Measurements from ENCODE around the gene CREB3L1.

CREB3L1 gene

GRCh38 chr11:46348566-46349401 is 71.3 kb downstream of the CREB3L1 start:
- peak; percentile 17 for DNase-seq

DNA sequence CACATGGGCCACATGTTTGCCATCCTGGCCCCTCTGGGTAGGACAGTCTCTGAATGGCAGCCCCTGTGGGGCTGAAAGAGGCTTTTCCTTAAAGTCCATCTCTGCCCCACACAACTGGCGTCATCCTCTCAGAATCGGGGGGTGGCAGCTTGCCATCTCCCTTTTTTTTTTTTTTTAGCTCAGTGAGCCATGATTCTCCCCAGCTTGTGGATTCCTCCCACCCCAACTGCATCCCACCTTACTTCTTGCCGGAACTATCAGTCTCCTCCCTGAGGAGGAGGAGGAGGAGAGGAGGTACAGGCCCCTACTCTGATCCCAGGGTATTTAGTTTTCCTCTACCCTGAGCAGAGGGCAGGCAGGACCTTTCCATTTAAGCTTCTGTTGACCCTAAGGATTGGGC is 73.2 kb downstream of the CREB3L1 start:
- no peak for DNase-seq

DNA sequence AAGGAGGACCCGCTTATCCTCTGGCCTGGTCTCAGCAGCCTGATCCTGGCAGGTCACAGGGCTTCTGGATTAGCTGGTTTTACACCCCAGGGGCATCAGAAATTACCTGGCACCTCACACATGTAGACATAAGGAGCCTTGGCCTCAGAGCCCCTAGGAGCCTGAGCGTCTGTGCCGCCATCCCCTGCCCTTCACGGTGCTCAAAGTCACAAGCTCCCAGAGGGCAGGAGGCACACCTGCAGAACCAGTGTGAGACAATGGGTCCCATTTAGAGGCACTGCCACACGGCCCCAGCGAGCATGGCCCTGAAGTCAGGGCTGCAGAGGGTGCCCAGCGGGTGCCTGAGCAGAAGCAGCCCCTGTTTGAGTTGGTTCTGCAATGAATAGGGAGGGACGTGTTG is 73.7 kb downstream of the CREB3L1 start:
- no peak for DNase-seq

GRCh38 chr11:46351606-46352005 is 74.1 kb downstream of the CREB3L1 start:
- DNase-seq, result no peak

DNA sequence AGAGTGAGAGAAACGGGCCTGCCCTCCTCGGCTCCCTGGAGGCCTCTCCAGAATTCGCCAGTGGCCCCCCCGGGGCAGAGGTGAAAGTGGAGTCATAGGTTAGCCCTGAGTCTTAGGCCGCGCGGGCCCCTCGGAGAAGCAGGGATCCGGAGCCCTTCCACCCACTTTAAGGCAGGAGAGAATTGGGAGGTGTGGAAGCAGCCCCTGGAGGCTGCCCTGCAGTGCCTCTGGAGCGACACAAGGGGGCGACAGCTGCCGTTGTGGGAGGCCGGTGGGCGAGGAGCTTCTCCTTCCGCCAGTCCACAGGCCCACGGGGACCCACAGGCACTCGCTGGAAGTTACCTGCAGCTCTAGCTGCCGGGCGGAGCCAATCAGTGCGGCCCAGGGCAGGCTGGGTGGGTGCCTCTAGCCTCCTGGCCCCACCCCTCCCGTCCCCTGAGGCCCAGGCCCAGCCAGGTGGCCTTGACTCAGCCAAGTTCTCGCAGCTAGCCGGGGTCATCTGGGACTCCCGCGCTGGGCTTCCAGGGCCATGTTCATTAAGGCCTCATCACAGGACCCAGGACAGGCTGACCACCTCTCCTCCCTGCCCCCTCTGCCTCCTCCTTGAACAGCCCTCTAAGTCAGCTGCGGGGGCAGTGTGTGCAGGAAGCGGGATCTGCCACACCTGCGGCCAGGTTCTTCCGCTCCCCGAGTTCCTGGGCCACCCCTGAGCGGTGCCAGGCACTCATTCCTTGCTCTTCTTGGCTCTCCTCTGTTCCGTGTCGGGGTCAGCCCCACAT is 74.8 kb downstream of the CREB3L1 start:
- DNase-seq, result no peak

DNA sequence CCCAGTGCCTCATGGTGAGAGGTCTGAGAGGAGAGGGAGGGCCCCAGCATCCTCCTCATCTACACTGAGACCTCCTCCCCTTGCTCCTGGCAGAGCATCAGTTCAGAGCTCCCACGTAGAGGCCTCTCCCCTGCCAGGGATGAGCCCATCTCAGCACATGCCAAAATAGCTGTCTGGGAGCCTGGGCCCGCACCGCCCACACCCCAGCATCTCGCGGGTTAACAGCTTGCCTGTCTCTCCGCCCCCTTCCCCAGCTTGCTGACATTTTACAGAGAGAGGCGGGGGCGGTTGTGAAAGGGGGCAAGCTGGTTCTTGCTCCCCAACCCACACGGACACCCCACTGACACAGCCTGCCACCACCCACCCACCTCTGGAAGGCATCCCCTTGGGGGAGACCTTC is 76.2 kb downstream of the CREB3L1 start:
- no peak for DNase-seq

DNA sequence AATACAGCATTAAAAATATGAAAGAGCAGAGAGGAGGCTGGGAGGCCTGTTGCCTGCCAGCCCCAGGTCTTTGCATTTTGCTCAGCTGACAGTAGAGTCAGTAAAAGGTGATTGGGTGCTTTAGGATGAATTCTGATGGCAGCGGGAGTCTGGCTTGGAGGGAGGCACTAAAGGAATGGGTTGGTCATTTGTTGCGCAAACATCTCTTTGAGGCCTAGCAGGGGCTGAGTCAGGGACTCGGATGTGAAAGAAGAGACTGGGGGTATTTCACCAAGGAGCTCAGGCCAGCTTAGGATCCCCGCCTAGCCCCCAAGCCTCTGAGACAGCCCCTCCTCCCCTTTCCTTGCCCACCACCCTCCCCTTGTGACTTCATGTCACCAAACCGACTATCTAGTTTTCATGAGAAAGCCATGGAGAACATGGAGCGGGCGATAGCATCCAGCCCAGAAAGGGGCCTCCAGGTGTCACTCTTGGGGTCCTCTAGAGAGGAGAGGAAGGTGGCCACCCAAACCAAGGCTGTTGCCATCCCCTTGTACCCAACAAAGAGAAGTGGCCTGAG is 79.5 kb downstream of the CREB3L1 start:
- no peak for DNase-seq

GRCh38 chr11:46357483-46357936 is 80.0 kb downstream of the CREB3L1 start:
- DNase-seq, result no peak

DNA sequence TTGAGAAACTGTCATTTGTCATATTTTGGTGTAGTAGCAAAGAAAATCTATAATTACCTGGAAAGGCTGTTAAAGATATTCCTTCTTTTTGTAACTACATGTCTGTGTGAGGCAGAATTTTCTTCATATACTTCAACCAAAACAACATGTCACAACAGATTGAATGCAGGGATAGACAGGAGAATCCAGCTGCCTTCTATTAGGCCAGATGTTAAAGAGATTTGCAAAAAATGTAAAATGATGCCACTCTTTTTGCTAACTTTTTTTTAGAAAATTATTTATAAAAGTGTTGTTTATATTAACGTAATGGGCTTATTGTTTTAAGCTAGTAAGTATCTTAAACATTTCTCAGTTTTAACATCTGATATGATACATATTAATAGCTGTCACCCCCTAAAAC is 82.5 kb downstream of the CREB3L1 start:
- DNase-seq, result no peak

GRCh38 chr11:46360878-46361277 is 83.4 kb downstream of the CREB3L1 start:
- DNase-seq, result no peak

- peak; percentile 52 for DNase-seq
Measured at GRCh38 chr11:46361283-46362155, 84.1 kb downstream of the CREB3L1 start.

DNA sequence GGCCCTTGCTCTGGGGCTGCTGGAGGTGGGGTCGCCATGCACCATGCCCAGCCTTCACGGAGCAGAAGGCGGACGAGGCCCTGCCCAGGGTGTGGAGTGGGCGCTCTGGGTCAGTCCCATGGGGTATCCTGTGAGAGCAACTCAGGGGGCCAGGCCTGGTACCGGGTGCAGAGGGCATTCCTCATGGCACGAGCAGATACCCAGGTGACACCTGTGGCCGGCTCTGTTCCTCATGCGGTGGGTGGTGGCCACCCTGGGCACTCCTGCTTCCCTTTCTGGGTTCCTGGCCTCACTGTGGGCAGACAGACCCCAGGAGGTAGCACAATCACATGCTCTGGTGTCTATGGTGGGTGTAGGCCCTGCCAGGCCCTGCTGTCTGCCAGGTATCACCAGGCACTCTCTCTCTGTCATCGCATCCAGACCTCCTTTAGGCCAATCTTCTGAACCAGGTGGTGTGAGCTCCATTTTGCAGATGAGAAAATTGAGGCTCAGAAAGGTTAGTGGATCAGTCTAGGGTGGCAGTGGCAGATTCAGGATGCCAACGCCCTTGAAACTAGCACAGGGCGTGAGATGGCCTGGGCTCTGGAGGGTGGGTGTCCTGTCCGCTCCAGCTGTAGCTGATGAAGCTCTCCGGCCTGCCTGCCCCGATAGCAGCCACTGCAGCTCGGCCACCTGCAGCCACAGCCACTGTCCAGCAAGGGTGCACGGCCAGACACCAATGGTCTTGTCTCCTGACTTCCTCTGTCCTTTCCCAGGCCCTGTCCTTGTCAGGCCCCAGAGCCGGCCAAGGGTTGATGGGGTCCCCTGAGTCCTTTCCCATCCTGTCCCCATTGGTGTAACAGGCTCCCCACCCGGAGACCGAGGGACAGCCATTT is 84.9 kb downstream of the CREB3L1 start:
- no peak for DNase-seq

DNA sequence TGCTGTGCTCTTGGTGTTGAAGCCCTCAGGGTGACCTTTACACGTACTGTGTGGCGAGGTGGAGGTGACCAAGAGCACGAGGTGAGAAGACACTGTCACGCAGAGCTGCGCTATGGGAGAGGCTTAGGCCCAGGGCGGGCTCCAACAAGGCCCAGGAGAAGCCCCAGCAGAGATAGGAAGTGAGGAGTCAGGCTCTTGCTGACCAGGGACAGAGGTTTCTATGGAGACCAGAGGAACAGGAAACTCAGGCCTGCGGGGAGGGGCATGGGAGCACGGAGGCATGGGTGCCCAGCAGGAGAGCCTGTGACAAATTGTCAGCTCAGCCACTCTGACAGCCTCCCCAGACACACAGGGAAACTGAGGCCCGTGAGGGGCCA is 85.6 kb downstream of the CREB3L1 start:
- DNase-seq, result no peak

DNA sequence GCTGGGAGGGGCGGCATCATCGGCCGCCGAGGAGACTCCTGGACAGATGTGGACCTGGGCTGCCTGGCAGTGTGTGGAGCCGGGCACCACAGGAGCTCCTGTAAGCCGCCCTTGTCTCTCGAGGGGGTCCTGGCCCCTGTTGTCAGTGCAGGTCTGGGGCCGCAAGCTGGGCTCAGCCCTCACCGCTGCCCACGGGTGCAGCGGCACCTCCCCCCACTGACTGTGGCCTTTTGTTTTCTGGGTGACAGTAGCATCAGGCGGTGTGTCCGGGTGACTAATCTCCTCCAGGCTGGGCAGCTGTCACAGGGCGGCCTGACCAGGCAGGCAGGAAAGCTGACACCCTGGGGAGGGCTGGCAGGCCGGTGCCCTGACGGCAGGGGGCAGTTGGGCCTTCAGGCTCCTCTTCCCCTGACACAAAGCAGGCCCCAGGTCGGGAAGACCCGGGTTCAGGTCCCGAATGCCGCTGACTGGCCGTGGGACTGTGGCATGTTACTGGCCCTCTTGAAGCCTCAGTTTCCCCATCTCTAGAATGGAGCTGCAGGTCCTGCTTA is 86.1 kb downstream of the CREB3L1 start:
- DNase-seq, result no peak

GRCh38 chr11:46364056-46364455 is 86.6 kb downstream of the CREB3L1 start:
- DNase-seq, result no peak

GRCh38 chr11:46364791-46365190 is 87.3 kb downstream of the CREB3L1 start:
- DNase-seq, result no peak

DNA sequence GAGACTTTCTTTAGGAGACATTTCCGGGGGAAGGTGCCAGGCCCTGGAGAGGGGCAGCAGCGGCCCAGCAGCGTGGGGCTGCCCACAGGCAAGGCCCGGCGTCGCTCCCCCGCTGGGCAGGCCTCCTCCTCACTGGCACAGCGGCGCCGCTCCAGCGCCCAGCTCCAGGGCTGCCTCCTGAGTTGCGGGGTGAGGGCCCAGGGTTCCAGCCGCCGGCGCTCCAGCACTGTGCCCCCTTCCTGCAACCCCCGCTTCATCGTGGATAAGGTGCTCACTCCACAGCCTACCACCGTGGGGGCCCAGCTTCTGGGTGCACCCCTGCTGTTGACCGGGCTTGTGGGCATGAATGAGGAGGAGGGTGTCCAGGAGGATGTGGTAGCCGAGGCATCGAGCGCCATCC is 88.8 kb downstream of the CREB3L1 start:
- no peak for DNase-seq

DNA sequence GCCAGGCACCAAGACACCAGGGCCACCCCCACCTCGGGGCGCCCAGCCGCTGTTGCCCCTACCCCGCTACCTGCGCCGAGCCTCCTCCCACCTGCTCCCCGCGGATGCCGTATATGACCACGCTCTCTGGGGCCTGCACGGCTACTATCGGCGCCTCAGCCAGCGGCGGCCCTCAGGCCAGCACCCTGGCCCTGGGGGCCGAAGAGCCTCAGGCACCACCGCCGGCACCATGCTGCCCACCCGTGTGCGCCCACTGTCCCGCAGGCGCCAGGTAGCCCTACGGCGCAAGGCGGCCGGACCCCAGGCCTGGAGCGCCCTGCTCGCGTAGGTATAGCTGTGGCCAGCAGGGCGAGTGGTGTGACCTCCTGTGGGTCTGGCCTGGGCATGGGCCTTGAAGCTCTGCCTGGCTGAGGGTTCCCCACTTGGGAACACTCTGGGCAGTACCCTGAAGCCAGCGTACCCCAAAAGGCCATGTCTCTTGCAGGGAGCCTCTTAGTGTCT is 89.2 kb downstream of the CREB3L1 start:
- DNase-seq, result no peak

- DNase-seq, result peak; percentile 18
Measured at GRCh38 chr11:46367244-46367915, 89.9 kb downstream of the CREB3L1 start.

- DNase-seq, result no peak
Measured at GRCh38 chr11:46367916-46368267, 90.4 kb downstream of the CREB3L1 start.
